Activated B cell treated with CpG ODN at 0.5 μM for 24 hours (primary cell): Measurements from ENCODE around the gene GIPC2. TPM values are rescaled to one million over a fixed set of nuclear protein-coding genes. Genes with fewer than 3 reads are reported as not detected.

Source experiments
- ATAC-seq: fragments of 200-7000 bp; cut with Tn5 transposase; one replicate; pipeline ENCODE4 v1.10.0; 2021; ENCODE audit warnings: low read depth, mild to moderate bottlenecking, moderate library complexity
- CTCF ChIA-PET: fragments of 350-600 bp; sonication (Branson Sonifier 250); formaldehyde crosslinking; loops from one replicate; lab custom pipeline; 2021; ENCODE audit warnings: antibody characterized with exemption; lab: Charles Lee
- POLR2A ChIA-PET: fragments of 350-600 bp; sonication (Branson Sonifier 250); formaldehyde crosslinking; loops from one replicate; lab custom pipeline; 2021; ENCODE audit warnings: antibody characterized with exemption; lab: Charles Lee
- DNase-seq: peaks from one replicate; pipeline ENCODE4 v3.0.0; 2022
- H3K27ac Mint-ChIP-seq: one replicate; pipeline ENCODE4 v1.8.0; 2020; ENCODE audit warnings: mixed read lengths
- H3K27me3 Mint-ChIP-seq: one replicate; pipeline ENCODE4 v1.8.0; 2021; ENCODE audit warnings: mixed read lengths
- H3K36me3 Mint-ChIP-seq: one replicate; pipeline ENCODE4 v1.8.0; 2021; ENCODE audit warnings: low read depth, mixed read lengths
- H3K4me1 Mint-ChIP-seq: one replicate; pipeline ENCODE4 v1.8.0; 2021; ENCODE audit warnings: mixed read lengths
- H3K4me3 Mint-ChIP-seq: one replicate; pipeline ENCODE4 v1.8.0; 2020; ENCODE audit warnings: mild to moderate bottlenecking, mixed read lengths
- H3K9me3 Mint-ChIP-seq: one replicate; pipeline ENCODE4 v1.8.0; 2020; ENCODE audit warnings: mixed read lengths
- intact Hi-C: fragments of 100-400 bp; cut with micrococcal nuclease; formaldehyde crosslinking; loops from one replicate; pipeline ENCODE4 v1.15.1; 2024
- total RNA-seq: library from RNA; stranded (reverse); gene quantifications from 2 replicates; pipeline ENCODE4 v1.2.3, GENCODE V29; 2022
- TF ChIP-seq, protein P1 (sequence below): fragments of 200-600 bp; IDR thresholded peaks from one replicate; pipeline ENCODE4 v1.8.0; 2022; ENCODE audit warnings: antibody characterized with exemption, mild to moderate bottlenecking

The GIPC2 gene
- total RNA-seq, 1 donor from 2014 or later: not detected

DNA sequence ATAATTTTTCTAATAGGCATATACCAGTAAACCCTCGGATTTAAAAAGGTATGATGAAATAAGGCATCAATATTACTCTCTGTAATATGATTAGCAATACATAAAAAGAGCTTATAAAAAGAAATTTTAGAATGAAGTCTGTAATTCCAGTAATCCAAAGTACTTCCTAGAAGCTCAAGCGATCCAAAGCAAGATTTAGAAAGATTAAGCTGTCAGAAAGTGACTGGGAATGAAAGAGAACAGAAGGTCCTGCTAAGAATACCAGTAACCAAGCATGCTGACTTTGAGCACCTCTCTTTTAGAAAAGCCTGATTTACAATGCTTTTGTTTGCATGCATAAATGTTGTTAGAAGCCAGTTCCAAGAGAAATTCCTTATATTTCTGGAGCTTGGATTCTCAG lies 125.1 kb downstream of the GIPC2 start:
- Mint-ChIP-seq H3K27me3 (peaks cover 3% of the 10 kb centered on the region), H3K4me3 (no peak overlapping the region), H3K27ac (no peak overlapping the region), H3K9me3 (no peaks in the 10 kb centered on the region), H3K4me1 (no peaks in the 10 kb centered on the region), H3K36me3 (no peaks in the 10 kb centered on the region)
- POLR2A ChIA-PET: no interaction called here
- TF ChIP-seq, protein P1, sequence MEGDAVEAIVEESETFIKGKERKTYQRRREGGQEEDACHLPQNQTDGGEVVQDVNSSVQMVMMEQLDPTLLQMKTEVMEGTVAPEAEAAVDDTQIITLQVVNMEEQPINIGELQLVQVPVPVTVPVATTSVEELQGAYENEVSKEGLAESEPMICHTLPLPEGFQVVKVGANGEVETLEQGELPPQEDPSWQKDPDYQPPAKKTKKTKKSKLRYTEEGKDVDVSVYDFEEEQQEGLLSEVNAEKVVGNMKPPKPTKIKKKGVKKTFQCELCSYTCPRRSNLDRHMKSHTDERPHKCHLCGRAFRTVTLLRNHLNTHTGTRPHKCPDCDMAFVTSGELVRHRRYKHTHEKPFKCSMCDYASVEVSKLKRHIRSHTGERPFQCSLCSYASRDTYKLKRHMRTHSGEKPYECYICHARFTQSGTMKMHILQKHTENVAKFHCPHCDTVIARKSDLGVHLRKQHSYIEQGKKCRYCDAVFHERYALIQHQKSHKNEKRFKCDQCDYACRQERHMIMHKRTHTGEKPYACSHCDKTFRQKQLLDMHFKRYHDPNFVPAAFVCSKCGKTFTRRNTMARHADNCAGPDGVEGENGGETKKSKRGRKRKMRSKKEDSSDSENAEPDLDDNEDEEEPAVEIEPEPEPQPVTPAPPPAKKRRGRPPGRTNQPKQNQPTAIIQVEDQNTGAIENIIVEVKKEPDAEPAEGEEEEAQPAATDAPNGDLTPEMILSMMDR: no peak
- ATAC-seq (no peak), DNase-seq (no peak)
- intact Hi-C loops: no loop called here
- CTCF ChIA-PET: no interaction called here

DNA sequence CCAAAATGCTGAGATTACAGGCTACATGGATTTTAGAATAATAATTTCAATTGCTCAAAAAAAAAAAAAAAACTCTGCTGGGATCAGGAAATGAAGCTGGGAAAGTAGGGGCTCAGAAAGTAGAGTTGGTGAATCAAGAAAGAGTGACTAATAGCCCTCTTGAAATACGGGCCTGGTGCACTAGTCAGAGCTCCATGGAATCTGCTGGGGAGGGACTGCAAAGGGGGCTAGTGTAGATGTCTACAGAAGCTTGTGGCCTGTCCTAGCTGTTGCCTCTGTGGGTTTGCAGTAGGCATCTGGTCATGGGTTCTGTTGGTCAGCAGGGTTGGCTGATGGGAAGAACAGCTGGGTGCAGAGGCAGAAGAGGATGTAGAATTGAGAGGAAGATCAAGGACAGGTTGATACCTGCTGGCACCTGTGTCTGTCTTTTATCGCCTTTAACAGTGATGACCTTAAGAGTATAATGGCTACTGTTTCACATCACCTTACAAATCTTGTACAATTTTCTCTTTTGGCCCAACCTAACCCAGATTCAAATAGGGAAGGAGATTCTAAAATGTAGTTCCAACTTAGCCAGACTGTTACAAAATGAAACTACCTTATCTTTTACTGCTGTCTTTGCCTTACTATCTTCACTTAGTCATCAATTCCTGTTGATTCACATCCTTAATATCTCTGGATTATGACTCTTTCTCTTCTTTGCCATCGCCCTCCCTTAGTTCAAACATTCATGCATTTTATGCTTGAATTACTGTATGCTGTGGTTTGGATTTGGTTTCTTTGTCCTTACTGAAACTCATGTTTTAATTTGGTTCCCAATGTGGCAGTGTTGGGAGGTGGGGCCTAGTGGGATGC lies 126.2 kb downstream of the GIPC2 start:
- ChIA-PET POLR2A (no interaction called here), CTCF (no interaction called here)
- H3K9me3 Mint-ChIP-seq: no peaks in the 10 kb centered on the region
- ATAC-seq (no peak), DNase-seq (no peak)
- intact Hi-C loops: no loop called here
- no peak overlapping the region for H3K4me3 Mint-ChIP-seq
- no peaks in the 10 kb centered on the region for H3K4me1 Mint-ChIP-seq
- no peaks in the 10 kb centered on the region for H3K36me3 Mint-ChIP-seq
- TF ChIP-seq, protein P1: no peak
- peaks cover 3% of the 10 kb centered on the region for H3K27me3 Mint-ChIP-seq
- H3K27ac Mint-ChIP-seq: no peak overlapping the region

DNA sequence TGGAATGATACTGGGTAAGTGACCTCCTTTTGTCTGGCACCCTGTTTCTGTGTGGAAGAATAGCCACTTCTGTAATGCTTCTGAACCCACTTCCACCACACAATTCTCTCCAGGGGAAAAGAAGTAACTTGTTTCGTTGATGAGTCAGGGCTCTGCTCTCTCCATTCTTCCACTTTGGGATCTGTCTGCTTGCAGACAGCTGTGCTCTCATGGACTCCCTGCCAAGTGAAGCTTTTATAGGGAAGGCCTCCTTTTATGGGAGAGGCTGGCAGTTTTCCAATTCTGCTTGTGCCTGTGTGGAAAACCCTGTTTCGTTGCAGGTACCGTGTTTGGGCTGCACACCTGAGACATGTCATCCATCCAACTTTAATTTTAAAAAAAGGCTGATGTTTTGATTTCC lies 130.7 kb downstream of the GIPC2 start:
- ATAC-seq (no peak), DNase-seq (no peak)
- Mint-ChIP-seq H3K27ac (no peak overlapping the region), H3K27me3 (peaks cover 8% of the 10 kb centered on the region), H3K9me3 (no peaks in the 10 kb centered on the region), H3K4me3 (no peak overlapping the region), H3K4me1 (no peaks in the 10 kb centered on the region), H3K36me3 (no peaks in the 10 kb centered on the region)
- TF ChIP-seq, protein P1: no peak
- ChIA-PET CTCF (no interaction called here), POLR2A (no interaction called here)
- intact Hi-C loops: no loop called here

DNA sequence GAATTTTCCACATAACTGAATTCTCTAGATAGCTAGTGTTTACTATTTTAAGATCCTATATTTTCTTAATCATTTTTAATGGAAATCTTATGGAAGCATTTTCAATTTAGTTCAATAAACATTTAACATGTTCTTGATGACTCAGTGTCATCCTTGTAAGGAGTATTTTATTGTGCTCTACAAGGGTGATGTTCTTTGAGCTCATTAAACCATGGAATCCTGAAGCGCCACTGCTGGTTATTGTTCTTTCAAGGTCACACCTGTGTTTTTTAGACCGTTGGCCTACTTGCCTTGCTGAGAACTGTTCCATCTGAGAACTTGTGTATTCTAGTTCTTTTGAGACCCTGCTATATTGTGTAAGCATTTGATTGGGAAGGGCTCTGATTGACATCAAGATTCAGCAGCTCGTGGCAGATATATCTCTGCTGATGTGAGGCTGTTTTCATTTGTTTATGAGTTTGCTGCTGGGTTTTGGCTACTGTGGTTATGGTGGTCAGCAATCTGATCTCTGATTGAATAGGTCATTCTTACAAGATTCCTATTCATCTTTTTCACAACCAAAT lies 132.0 kb downstream of the GIPC2 start:
- H3K27ac Mint-ChIP-seq: no peak overlapping the region
- no peak overlapping the region for H3K4me3 Mint-ChIP-seq
- ChIA-PET CTCF (no interaction called here), POLR2A (no interaction called here)
- intact Hi-C loops: no loop called here
- no peak for ATAC-seq
- TF ChIP-seq, protein P1: no peak
- DNase-seq: no peak
- no peaks in the 10 kb centered on the region for H3K36me3 Mint-ChIP-seq
- peaks cover 8% of the 10 kb centered on the region for H3K27me3 Mint-ChIP-seq
- H3K4me1 Mint-ChIP-seq: no peaks in the 10 kb centered on the region
- no peaks in the 10 kb centered on the region for H3K9me3 Mint-ChIP-seq

- no peaks in the 10 kb centered on the region for H3K9me3 Mint-ChIP-seq
- H3K36me3 Mint-ChIP-seq: no peaks in the 10 kb centered on the region
- CTCF ChIA-PET: no interaction called here
- no peak for ATAC-seq
- H3K4me3 Mint-ChIP-seq: no peak overlapping the region
- H3K27me3 Mint-ChIP-seq: peaks cover 8% of the 10 kb centered on the region
- intact Hi-C loops: no loop called here
- no peaks in the 10 kb centered on the region for H3K4me1 Mint-ChIP-seq
- TF ChIP-seq, protein P1: no peak
- DNase-seq: no peak
- H3K27ac Mint-ChIP-seq: no peak overlapping the region
- POLR2A ChIA-PET: no interaction called here
Measured at GRCh38 chr1:78178816-78179215, 133.1 kb downstream of the GIPC2 start.
